GM12892 (cell line): ENCODE data around the gene METTL23.
"Not testable (repeated sequence)": the region's sequence is repeated elsewhere in the genome, so short reads cannot be mapped to it uniquely, and the experiment has no call there.

Experiments
- DNase-seq: peaks from one replicate; pipeline ENCODE4 v3.0.0; 2011; ENCODE audit not compliant: insufficient read length
- FAIRE-seq: peaks from 2 replicates; lab custom pipeline; 2011; peaks lifted over from hg19 to GRCh38; lab: Jason Lieb, UNC
- POLR2A ChIP-seq: IDR thresholded peaks from 2 replicates; pipeline ENCODE4 v1.6.1; 2011; ENCODE audit warnings: low read depth, low read length, control low read depth
- POLR2AphosphoS5 ChIP-seq: IDR thresholded peaks from 2 replicates; pipeline ENCODE4 v1.6.1; 2011; ENCODE audit warnings: low read depth, low read length, control low read depth
- TAF1 ChIP-seq: IDR thresholded peaks from 2 replicates; pipeline ENCODE4 v1.6.1; 2011; ENCODE audit warnings: low read depth, mild to moderate bottlenecking, control low read depth, low read length, borderline replicate concordance

The METTL23 gene

DNA sequence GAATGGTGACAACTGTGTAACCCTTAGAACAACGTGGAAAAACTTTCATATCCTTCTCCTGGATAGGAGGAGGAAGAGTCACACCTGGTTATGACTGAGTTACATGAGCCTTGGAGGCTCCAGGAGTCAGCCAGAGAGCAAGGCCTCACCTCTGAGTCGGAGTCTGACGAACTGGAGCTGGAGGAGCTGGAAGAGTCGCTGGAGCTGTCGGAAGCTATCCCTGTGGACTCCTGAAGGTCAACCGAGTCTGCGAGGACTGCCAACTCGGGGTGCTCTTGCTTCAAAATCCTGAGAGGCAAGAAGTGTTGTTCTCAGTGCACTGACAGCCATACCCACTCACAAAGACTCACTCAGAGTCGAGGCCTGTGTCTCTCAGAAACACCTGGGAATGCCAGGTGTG lies 6.4 kb upstream of the METTL23 start:
- no peak for DNase-seq
- FAIRE-seq, result no peak
- no peak for TF ChIP-seq TAF1
- no peak for TF ChIP-seq POLR2A
- no peak for TF ChIP-seq POLR2AphosphoS5

DNA sequence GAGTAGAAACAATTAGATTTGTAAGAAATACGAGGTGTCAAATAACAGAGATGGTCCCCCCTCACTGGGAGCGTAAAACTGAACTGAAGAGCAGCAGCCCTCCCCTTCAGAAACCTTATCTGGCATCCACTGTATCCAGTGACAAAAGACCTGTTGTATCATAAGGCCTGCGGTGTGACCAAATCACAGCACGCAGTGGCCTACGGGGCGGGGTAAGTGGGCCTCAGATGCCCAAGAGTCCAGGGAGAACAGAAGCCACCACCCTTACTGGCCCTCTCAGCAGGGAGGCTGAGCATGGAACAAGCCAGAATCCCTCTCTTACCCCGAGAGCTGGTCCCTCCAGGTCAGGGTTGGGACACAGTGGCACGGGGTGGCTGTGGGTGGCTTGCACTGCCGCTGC lies 5.7 kb upstream of the METTL23 start:
- no peak for TF ChIP-seq POLR2A
- no peak for TF ChIP-seq TAF1
- no peak for TF ChIP-seq POLR2AphosphoS5
- DNase-seq, result no peak
- FAIRE-seq, result no peak

DNA sequence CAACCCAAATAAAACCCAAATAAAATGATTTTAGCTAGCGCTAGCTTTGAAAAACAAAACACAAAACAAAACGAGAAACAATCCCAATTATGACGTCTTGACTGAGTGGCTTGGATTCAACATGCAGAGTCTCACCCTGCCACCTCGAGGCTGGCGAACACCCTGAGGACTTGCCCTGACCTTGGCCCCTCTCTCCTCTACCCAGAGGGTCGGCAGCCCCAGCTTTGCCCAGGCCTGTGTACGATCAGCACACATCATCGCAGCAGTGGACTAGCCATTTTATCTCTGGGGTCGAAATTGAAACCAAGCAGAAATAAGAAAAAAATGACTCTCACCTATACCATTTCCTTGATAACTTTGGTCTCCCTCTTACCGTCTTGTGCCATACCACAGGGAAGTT lies 5.2 kb upstream of the METTL23 start:
- TF ChIP-seq TAF1, result no peak
- no peak for TF ChIP-seq POLR2AphosphoS5
- DNase-seq, result no peak
- no peak for FAIRE-seq

DNA sequence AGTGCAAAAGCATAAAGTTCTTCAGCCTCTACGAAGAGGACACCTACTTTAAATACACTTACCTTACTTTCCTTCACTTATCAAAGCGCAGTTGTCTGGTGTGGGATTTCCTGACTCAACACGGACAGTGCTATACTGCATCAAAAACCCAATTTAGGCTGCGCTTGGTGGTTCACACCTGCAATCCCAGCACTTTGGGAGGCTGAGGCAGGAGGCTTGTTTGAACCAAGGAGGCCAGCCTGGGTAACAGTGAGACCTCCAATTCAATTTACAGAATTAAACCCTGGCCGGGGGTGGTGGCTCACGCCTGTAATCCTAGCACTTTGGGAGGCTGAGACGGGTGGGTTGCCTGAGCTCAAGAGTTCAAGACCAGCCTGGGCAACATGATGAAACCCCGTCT lies 4.4 kb upstream of the METTL23 start:
- no peak for TF ChIP-seq POLR2AphosphoS5
- TF ChIP-seq POLR2A, result no peak
- TF ChIP-seq TAF1, result no peak
- DNase-seq (no peak), FAIRE-seq (no peak)

DNA sequence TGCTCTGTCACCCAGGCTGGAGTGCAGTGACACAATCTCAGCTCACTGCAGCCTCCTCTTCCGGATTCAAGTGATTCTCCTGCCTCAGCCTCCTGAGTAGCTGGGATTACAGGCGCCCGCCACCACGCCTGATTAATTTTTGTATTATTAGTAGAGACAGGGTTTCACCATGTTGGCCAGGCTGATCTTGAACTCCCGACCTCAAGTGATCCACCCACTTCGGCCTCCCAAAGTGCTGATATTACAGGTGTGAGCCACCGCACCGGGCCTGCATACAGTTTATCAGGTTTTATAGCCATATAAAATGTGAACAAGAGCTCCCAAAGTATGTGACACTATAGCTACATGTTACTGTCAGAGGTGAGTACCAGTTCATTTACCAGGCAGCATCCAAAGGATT lies 3.7 kb upstream of the METTL23 start:
- FAIRE-seq, DNase-seq: not testable (repeated sequence)

DNA sequence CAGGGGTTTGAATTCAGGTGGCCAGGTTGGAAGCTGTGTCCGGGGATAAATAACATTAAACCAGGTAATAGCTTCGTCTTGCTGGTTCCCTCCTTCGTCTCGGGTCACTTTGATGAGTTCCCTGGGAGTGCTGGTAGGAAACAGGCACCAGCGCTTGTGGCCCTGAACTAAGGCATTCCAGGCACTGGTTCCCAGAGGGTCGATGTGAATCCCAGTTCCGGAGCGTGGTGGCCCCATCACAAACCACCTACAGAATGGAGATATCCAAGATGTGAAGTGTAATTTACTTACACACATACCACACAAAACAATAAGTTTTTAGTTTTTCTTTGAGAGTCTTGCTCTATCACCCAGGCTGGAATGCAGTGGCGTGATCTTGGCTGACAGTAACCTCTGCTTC lies 2.8 kb upstream of the METTL23 start:
- FAIRE-seq (no peak), DNase-seq (no peak)
- TF ChIP-seq POLR2A, result no peak
- no peak for TF ChIP-seq POLR2AphosphoS5
- TF ChIP-seq TAF1, result no peak

DNA sequence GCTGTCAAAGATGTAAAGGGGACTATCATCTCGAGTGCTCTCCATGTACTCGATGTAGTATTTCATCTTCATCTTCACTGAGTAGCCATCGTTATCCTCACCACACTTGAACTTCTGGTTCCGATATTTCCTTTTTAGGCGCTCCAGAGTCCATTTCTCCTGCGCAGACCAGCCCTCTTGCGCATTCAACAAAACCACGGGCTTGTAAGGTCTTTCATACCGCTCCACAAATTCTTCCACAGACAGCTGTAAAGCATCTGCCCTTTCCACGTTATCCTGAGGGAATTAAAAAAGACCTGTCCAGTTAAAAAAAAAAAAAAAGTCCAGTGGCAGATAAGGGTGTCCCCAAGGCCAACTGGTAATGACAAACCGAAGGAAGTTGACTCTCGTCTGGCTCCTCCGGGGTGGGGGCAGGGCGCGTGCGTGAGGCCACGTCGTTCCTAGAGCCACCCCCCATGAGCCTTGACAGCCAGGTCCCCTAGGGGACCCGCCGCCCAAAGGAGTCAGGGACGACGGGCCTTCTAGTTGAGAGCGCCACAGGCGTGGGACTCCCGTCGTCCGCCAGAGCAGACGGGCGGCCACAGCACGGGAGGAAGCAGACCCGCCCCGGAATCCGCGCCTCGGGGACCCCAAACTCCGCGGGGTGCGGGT lies 934 bp upstream of the METTL23 start:
- no peak for TF ChIP-seq POLR2A
- no peak for TF ChIP-seq TAF1
- TF ChIP-seq POLR2AphosphoS5, result no peak
- DNase-seq (peak; percentile 61), FAIRE-seq (peak; percentile 69)

DNA sequence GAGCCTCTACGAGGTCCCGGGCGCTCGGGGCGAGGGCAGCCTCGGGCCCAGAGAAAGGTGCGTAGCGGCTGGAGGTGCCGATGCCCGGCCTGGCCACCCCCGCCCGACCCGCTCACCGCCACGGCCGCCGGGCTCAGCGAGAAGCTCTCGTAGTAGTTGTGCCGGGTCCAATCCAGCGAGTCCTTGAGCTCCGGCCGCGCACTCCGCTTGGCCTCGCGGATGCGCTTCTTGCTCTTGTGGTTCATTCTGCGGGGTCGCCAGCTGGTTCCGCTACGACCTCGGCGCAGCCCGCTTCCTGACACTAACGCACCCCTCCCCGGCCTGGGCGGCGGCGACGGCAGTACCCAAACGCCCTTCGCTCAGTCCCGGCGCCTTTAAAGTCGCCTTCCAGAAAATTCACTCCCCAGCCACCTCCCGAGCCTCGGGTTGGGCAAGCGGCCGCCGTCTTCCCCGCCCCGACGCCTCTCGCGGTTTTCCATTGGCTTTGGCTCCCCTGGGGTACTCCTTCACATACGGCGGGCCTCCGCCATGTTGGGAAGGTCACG lies 336 bp upstream of the METTL23 start, which contains the start of gene JMJD6:
JMJD6 (minus strand) TSS at position 376 of the 545 bp plus-strand sequence; CDS start at position 245, 131 bp downstream.
- TF ChIP-seq POLR2A, result peak; percentile 82
- TF ChIP-seq TAF1, result peak; percentile 41; the same call in 1 of the 2 replicates
- TF ChIP-seq POLR2AphosphoS5, result peak; percentile 73
- DNase-seq (peak; percentile 91), FAIRE-seq (peak; percentile 90)

DNA sequence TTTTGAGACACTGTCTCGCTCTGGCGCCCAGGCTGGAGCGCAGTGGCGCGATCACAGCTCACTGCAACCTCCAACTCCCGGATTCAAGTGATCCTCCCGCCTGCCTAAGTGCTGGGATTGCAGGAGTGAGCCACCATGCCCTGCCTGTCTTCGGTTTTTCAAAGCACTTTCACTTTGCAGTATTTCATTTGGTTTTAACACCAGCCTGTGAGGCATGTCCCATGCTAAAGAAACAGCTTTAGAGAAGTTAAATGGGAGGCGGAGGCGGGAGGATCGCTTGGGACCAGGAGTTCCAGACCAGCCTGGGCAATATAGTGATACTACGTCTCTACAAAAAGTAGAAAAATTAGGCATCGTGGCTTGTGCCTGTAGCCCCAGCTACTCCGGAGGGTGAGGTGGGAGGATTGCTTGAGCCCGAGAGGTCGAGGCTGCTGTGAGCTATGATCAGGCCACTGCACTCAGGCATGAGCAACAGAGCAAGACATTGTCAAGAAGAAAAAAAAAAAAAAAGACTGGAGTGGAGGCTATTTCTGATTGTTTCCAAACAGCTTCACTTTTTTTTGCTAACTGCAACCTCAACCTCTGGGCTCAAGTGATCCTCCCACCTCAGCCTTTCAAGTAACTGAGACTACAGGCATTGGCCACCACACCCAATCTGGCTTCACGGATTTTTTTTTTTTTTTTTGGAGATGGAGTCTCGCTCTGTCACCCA lies 1.3 kb downstream of the METTL23 start:
- DNase-seq (no peak), FAIRE-seq (no peak)
- TF ChIP-seq POLR2A (no peak), POLR2AphosphoS5 (peak; percentile 28; the same call in 1 of the 2 replicates), TAF1 (no peak)

DNA sequence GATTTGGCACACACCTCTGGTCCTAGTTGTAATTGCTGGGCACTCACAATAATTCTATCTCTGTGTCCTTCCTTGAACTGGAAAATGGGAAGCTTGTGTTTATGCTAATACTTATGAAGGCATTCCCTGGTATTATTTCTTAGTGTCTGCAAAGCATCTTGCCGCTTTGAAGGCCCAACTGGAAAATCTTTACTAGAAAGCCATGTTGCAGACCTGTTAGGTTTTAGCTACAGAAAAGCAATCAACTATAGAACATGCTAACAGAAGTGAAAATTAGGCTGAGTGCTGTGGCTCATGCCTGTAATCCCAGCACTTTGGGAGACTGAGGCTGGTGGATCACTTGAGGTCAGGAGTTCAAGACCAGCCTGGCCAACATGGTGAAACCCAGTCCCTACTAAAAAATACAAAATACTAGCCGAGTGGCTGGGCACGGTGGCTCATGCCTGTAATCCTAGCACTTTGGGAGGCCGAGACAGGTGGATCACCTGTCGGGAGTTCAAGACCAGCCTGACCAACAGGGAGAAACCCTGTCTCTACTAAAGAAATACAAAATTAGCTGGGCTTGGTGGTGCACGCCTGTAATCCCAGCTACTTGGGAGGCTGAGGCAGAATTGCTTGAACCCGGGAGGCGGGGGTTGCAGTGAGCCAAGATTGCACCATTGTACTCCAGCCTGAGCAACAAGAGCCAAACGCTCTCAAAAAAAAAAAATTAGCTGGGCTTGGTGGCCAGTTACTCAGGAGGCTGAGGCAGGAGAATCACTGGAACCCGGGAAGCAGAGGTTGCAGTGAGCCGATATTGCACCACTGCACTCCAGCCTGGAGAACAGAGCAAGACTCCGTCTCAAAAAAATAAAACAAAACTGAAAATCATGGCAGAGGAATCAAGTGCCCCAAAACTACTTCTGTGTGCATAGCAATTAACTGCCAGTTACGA lies 5.4 kb downstream of the METTL23 start:
- TF ChIP-seq POLR2AphosphoS5 (peak; percentile 13; the same call in 1 of the 2 replicates), POLR2A (peak; percentile 15)
- DNase-seq, FAIRE-seq: not testable (repeated sequence)

DNA sequence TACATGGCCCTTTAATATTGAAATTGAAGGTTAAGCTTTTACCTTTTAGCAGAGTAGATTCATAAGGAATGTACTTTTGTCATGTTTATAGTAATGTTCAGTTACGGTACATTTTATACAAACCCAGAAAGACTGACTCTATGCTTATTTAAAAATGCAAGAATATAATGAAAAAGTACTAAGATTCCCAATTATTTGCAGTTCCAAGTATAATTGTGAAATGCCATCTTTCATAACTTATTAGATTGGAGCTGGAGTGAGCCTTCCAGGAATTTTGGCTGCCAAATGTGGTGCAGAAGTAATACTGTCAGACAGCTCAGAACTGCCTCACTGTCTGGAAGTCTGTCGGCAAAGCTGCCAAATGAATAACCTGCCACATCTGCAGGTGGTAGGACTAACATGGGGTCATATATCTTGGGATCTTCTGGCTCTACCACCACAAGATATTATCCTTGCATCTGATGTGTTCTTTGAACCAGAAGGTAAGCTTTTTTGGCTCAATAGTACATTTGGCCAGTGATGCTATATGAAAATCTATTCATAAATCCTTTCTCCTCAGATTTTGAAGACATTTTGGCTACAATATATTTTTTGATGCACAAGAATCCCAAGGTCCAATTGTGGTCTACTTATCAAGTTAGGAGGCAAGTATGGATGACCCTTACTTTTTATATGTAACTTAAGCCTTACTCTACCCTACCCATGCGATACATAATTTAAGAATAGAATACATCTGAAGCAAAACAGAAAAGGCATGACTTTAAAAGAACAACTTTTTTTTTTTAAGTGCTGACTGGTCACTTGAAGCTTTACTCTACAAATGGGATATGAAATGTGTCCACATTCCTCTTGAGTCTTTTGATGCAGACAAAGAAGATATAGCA lies 6.3 kb downstream of the METTL23 start:
- TF ChIP-seq POLR2AphosphoS5 (peak; percentile 72), POLR2A (peak; percentile 3; the same call in 1 of the 2 replicates), TAF1 (no peak)
- FAIRE-seq, result no peak
- DNase-seq, result no peak
